GM18867 (cell line): ENCODE results near the gene MAD1L1.

ENCODE experiments used
- ATAC-seq: cut with Tn5 transposase; IDR thresholded peaks from one replicate; pipeline ENCODE4 v1.9.1; 2021; ENCODE audit warnings: mild to moderate bottlenecking, moderate library complexity; ENCODE audit not compliant: unreplicated experiment

Gene MAD1L1

DNA sequence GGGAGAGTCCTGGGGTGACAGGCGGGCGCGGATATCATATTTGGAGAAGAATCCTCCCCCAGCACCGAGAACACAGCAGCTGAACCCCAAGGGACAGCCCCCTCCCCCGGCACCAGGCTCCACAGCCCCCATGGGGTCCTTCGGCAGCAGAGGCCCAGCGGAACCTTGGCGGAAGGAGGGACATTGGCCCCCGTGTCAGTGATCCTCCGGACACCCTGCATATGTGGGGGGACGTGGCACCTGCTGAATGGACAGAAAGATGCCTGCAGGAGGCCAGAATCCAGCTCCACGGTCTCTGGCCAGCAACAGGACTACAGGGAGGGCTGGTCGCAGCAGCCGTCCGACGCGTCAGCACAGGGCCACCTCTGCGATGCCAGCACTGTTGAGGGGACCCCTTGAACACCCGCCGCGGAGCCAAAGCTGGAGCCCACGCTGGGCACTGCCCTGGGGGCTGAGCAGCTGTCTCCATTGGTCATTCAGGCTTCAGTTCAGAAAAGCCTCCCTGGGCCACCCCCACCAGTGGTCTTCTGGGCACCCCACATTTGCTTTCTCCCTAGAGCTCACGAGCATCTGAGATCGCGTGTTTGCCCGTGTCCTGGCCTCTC, 322.6 kb downstream of the MAD1L1 start:
- no peak for ATAC-seq

DNA sequence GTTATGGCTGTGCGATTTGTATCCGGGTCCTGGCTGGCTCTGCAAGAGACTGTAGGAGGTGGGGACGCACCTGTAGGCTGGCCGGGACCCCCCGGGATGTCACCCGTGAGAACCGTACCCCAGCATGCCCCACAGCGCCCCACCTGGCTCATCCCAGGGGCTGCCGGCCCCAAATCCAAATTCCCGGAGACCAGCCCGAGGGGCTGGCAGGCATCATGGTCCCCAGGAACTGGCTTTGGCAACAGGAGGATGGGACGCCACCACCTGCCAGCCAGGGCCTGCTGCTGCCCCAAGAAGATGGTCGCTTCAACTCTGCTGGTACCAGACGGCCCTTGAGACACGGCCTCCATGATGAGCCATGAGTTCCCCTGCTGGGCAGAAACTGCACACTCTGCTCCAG, 323.3 kb downstream of the MAD1L1 start:
- ATAC-seq = no peak

- no peak for ATAC-seq
Measured at GRCh38 chr7:1908823-1909420, 323.8 kb downstream of the MAD1L1 start.

DNA sequence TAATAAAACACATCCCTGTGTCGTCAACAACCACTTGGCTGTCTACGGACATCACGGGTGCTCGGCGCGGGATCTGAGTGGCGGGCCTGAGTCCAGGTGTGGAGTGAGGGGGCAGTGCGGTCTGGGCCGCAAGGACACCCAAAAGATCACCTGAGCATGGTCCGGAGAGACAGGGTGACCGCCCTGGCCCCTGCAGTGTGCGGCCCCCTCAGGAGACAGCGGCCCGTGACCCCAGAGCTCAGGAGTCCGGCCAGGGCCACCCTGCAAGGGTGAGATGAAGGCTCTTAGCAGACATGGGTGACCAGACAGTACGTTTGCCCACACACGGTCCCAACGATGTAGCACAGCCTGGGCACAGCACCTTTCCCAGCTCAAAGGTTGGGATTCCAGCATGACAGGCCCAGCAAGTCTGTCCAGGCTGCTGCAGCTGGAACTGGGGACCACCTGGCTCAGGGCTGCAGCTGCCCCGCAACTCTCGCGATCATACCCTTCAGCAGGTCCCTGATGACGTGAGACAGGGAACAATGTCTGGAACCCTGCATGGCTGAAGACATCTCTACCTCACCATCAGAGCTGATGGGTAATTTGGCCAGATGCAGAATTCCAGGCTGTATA, 324.9 kb downstream of the MAD1L1 start:
- no peak for ATAC-seq

DNA sequence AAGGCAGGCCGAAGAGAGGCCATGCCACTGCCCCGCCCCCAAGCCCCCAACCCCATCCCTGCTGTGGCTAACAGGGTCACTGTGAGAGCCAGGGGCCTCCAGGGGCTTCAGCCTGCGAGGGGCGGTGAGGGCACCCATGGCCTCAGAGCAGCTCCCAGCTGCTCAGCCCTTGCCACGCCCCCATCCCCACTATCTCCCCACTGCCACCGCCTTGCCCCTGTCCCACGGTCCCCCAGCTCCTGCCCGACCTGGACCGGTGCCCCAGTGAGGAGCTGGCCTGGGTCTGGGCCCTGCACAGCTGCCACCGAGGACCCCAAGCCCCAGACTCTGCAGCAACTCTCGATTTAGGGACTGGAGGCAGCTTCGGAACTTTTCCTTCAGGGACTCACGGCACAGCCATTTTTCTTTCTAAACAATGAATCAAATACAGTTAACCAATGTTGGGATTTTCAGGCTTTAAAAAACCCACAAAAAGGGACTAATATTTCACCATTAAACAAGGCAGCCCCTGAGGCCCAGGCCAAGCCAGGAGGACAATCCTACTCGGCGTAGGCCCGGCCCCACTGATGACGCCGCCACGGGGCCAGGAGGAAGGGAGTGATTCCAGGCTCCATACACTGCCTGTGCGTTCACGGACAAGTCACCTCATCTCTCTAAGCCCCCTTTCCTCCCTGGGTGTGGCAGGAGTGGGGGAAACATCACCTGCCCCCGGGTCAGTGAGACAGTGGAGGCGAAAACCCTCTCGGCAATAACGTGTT, 325.6 kb downstream of the MAD1L1 start:
- ATAC-seq = no peak

GRCh38 chr7:1906087-1906830, 326.5 kb downstream of the MAD1L1 start:
- ATAC-seq = no peak

DNA sequence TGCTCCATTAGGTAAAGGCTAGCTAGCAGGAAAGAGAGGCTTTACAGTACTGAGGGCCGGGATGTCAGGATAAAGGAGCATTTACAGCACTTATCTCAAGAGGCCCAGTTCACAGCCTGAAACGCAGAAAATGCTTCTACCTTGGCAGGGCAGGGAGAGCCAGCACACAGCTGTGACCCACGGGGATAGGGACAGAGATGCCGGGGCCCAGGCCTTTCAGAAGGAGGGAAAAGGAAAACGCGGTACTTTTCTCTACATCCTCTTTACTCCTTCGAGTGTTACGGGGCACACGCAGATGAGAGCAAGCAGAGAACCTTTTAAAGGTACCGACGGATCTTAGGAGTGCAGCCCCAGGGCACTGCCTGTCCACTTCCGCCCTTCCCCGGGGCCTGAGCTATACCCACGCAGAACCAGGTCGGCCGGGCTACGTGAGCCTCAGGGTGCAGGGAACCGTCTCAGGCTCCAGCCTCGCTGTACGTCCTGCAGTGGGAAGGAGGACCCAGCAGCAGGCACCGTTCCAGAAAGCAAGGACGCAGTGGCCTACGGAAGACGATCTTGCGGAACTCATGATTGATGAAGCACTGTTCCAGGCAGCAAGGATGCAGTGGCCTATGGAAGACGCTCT, 330.4 kb downstream of the MAD1L1 start:
- ATAC-seq = no peak

DNA sequence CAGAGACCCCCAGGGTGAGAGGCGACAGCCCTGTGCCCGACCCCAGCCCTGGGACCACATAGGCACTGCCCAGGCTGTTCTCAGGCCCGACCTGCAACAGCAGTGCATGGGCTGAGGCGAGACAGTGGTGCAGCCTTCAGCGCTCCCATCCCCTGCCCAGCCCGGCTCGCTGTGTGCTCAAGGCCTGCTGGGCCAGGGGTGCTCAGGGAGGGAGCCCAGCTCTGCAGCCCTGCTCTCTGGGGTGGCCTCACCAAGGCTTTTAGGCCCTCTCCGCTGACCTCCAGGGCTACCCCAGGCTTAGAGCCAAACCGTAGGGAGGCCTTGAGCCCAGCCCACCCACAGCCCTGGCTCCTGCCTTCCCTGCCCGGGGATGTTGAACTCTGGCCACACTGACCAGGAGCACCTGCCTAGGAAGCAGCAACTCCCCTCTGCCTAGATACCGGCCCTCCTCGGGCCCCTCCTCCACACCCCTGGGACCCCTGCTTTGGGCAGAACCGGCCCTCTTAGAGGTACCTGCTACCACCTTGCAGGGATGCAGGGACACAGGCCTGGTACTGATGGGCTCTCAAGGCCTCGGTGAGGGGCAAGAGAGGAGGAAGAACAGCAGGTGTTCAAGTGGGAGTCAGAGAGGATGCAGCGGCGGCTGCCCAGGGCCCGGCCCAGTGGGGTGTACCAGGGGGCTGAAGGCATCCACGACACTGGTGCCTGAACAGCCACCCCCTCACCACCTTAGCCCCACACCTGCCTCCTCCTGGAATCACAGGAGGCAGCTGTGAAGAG, 331.1 kb downstream of the MAD1L1 start:
- no peak for ATAC-seq

- no peak for ATAC-seq
Measured at GRCh38 chr7:1900847-1901246, 331.9 kb downstream of the MAD1L1 start.

- no peak for ATAC-seq
Measured at GRCh38 chr7:1899951-1900762, 332.6 kb downstream of the MAD1L1 start.

DNA sequence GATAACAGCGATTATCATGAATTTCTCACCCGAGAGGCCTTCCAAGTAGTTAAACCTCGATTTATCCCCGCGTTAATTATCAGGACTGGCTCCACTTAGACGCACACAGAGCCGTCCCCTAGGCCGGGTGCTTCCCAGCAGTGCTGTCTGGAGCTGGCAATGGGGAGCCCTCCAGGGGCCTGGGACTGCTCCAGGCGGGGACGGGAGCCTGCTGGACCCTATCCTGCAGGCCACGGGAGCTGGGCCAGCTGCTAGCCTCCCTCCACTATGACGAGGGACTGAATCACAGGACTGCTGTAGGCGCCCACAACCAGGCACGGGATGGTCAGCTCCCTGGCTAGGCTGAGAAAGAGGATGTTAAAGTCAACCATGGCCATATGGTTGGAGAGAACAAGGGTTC, 333.5 kb downstream of the MAD1L1 start:
- no peak for ATAC-seq

DNA sequence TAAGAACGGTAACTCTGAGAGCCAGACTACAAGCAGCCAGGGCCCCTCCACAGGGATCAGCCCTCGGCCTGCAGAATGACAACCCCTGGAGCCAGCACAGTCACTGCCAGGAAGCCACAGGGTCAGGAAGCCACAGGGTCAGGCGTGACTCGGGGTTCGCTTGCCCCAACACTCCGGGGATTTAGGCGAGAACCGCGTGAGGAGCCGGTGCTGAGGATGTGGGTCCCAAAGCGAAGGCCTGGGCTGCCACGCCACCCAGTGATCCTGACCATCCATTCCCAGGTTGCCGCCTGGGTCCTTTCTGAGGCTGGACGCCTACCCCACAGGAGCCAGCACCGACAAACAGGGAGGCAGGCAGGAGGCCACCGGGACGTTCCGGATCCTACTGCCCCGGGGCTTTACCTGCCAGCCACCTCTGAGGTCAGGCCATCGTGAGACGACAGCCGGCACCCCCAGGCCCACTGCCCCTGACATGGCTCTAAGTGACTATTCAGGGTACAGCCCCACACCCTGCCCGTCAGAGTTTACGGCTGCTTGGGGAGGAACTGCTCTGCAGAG, 334.0 kb downstream of the MAD1L1 start:
- ATAC-seq = no peak

- ATAC-seq = no peak
Measured at GRCh38 chr7:1897861-1898627, 334.7 kb downstream of the MAD1L1 start.

GRCh38 chr7:1897076-1897860, 335.5 kb downstream of the MAD1L1 start:
- ATAC-seq = no peak

GRCh38 chr7:1895664-1896515, 336.9 kb downstream of the MAD1L1 start:
- no peak for ATAC-seq

- ATAC-seq = no peak
Measured at GRCh38 chr7:1894906-1895663, 337.7 kb downstream of the MAD1L1 start.
